Esophagus muscularis mucosa (tissue), 4 donors: ENCODE results near the gene PTMA. TPM values are rescaled to one million over a fixed set of nuclear protein-coding genes. Genes with fewer than 3 reads are reported as not detected.
"Not testable (repeated sequence)": the region's sequence is repeated elsewhere in the genome, so short reads cannot be mapped to it uniquely, and the experiment has no call there.

ENCODE experiments used
- DNase-seq: peaks from one replicate; pipeline ENCODE4 v3.0.0-alpha.2; 2017; ENCODE audit errors: extremely low spot score
- H3K27ac ChIP-seq, 4 donors: fragments of 200-600 bp; sonication (generic); replicated peaks in 1 of 4; 1 replicate in 3 of 4; 2 replicates in 1 of 4; pipeline ENCODE4 v1.5.1; 2016 to 2019; ENCODE audit warnings: mild to moderate bottlenecking in 1 of 4
- H3K27me3 ChIP-seq, 4 donors: fragments of 200-600 bp; sonication (generic); one replicate each; pipeline versions ENCODE4 v1.5.1 to v1.6.0; 2016 to 2019
- H3K36me3 ChIP-seq, 4 donors: fragments of 200-600 bp; sonication (generic); one replicate each; pipeline ENCODE4 v1.5.1; 2016 to 2019
- H3K4me1 ChIP-seq, 4 donors: fragments of 200-600 bp; sonication (generic); one replicate each; pipeline ENCODE4 v1.5.1; 2016 to 2019
- H3K4me3 ChIP-seq, 4 donors: fragments of 200-600 bp; sonication (generic); 1 replicate in 2 of 4; 2 replicates in 2 of 4; pipeline ENCODE4 v1.5.1; 2016 to 2019; ENCODE audit warnings: mild to moderate bottlenecking in 4 of 4, moderate library complexity in 1 of 4
- H3K9me3 ChIP-seq, 4 donors: fragments of 200-600 bp; sonication (generic); 1 replicate in 3 of 4; 2 replicates in 1 of 4; pipeline ENCODE4 v1.5.1; 2016 to 2019
- EP300 ChIP-seq: sonication (generic); formaldehyde crosslinking; IDR thresholded peaks from one replicate; pipeline ENCODE4 v1.6.1; 2017; ENCODE audit warnings: antibody characterized with exemption
- POLR2A ChIP-seq: fragments of 450-650 bp; IDR thresholded peaks from one replicate; pipeline ENCODE4 v1.6.1; 2017; ENCODE audit warnings: antibody characterized with exemption, moderate library complexity, mild to moderate bottlenecking, low read depth
- POLR2AphosphoS5 ChIP-seq, 2 donors: sonication (generic); formaldehyde crosslinking; IDR thresholded peaks; one replicate each; pipeline ENCODE4 v1.6.1; 2017; ENCODE audit warnings: antibody characterized with exemption in 2 of 2
- WGBS: methylation state at CpG from one replicate; pipeline ENCODE4 v1.1.5; 2018; 5-methylcytosine and 5-hydroxymethylcytosine counted together
- intact Hi-C: fragments of 100-400 bp; cut with DNase I; formaldehyde crosslinking; loops from one replicate; pipeline ENCODE4 v1.15.1; 2023
- total RNA-seq, 4 donors: library from RNA; depleted of rRNA; stranded (reverse); fragments of >200 nt; gene quantifications; one replicate each; pipeline versions ENCODE4 v1.1.0 to v1.2.1, GENCODE V29; 2016
- TF ChIP-seq, protein P1 (sequence below), 3 experiments: fragments of 200-600 bp in 2 of 3; fragments of 450-650 bp in 1 of 3; sonication (generic) in 2 of 3; IDR thresholded peaks; one replicate each; pipeline ENCODE4 v1.5.1; 2017 to 2019; ENCODE audit warnings: antibody characterized with exemption in 3 of 3, mild to moderate bottlenecking in 2 of 3, moderate library complexity in 1 of 3

PTMA gene
- total RNA-seq, 4 donors from 2014 or later = 571 to 894 (median 806) TPM

DNA sequence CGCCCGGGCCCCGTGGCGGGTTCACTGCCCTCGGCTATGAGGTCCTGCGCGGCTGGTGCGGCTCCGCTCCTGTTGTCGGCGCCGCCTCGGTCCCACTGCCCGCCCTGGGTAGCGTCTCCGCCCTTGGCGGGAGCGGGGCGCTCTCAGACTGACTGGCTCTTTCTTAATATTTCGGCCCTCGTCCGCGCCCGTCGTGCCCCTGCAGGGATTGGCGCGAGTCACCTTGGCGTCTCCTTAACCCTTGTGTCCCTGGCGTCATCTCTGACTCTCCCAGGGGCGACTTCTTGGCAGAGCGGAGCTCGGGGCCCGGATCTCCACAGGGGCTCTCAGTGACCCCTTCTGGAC lies 1.3 kb downstream of the PTMA start:
- TF ChIP-seq POLR2AphosphoS5 (IDR thresholded peaks at IDR 0.05) (peak in 1 of 2 donors; percentile 16), POLR2A (peak; percentile 12)
- TF ChIP-seq, protein P1, sequence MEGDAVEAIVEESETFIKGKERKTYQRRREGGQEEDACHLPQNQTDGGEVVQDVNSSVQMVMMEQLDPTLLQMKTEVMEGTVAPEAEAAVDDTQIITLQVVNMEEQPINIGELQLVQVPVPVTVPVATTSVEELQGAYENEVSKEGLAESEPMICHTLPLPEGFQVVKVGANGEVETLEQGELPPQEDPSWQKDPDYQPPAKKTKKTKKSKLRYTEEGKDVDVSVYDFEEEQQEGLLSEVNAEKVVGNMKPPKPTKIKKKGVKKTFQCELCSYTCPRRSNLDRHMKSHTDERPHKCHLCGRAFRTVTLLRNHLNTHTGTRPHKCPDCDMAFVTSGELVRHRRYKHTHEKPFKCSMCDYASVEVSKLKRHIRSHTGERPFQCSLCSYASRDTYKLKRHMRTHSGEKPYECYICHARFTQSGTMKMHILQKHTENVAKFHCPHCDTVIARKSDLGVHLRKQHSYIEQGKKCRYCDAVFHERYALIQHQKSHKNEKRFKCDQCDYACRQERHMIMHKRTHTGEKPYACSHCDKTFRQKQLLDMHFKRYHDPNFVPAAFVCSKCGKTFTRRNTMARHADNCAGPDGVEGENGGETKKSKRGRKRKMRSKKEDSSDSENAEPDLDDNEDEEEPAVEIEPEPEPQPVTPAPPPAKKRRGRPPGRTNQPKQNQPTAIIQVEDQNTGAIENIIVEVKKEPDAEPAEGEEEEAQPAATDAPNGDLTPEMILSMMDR (IDR thresholded peaks at IDR 0.05) = no peak
- intact Hi-C loops = no loop called here
- peaks cover 45 to 64% (median 62%) of the 10 kb centered on the region in 4 donors for H3K4me1 ChIP-seq
- 0% methylated on average over 14 of the region's 33 CpGs for WGBS
- H3K27me3 ChIP-seq = no peaks in the 10 kb centered on the region
- no peaks in the 10 kb centered on the region for H3K9me3 ChIP-seq
- H3K4me3 ChIP-seq = peak overlapping the region; percentile 78 to 100 (median 94)
- DNase-seq = no peak
- peaks cover 10 to 30% (median 18%) of the 10 kb centered on the region in 4 donors for H3K36me3 ChIP-seq
- peak overlapping the region; percentile 98 to 100 (median 100) for H3K27ac ChIP-seq

DNA sequence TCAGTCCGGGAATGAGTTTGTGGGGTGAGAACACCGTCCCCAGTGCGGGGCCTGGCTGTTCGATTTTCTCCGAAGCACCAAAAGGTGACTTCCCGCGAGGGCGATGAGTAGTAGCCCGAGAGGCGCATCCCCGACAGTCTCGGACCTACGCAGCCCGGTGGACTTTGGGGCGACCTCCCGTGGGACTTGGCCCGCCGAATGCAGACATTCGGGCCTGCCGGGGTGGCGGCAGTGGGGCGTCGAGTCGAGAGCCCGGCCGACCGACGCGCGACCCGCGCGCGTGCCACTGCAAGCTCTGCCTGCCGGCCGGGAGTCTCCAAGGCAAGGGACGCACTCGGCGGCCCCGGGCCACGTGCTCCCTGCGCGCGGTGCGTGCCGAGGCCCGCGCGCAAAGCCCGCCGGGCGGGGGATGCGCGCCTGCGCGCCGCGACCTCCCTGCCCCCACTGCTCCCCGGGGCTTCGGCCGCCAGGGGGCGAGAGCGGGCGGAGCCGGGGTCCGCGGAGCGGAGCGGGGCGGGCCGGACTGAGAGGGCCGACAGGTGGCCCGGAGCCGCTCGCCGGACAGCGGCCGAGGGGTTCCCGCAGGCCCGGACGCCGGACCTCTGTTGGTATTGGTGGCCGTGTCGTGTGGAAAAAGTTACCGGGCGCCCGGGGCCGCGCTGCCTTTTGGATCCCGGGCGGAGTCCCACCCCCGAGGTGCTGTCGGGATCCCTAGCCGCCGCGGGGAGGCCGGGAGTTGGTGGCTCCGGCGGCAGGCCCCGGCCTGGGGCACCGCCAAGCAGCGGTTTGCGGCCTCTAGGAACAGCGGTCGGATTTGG lies 1.9 kb downstream of the PTMA start:
- intact Hi-C loops = loop anchor here (2.0 to 10.0 kb wide), 2 partner anchors 97 to 225 kb away; no protein-coding TSS in a partner anchor
- 0% methylated on average over 7 of the region's 105 CpGs for WGBS
- no peaks in the 10 kb centered on the region for H3K9me3 ChIP-seq

DNA sequence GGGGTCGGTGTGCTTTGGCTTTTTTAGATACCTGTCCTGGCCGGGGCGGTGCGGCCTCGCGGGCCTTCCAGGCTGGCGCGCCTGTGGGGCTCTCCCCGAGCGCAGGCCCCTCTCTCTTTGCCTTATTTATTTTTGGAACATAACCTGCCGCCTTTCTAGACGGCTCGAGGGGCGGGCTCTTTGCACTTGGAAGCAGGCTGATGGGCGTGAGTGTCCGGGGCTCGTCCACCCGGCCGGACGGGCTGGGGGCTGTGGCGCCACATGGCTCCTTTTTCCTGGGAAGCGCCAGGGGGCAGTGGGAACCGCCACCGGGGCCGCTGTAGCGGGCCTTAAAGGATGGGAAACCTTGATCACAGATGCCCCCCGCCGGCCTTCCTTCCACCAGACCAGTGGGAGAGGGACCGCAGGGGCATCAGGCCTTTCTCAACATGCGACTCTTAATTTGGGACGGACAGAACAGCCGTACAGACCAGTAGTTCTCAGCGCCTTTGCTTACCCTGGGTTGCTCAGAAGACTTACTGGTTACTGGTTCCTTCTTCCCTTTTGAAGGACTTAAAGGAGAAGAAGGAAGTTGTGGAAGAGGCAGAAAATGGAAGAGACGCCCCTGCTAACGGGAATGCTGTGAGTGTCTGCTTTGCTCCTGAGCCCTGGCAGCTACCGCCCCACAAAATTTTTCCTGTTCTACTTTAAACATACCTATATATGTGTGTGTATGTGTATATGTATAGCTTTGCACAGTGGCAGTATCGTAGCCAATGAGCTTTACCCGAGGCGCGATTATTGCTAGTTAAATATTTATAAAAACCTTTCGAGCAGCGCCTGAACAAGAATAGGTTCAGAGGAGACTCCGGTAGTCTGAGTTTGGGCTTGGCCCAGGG lies 2.7 kb downstream of the PTMA start:
- intact Hi-C loops = loop anchor here (2.0 to 10.0 kb wide), 2 partner anchors 98 to 226 kb away; no protein-coding TSS in a partner anchor
- no peak for DNase-seq
- WGBS = 5% methylated on average over 24 of the region's 43 CpGs
- TF ChIP-seq POLR2A = no peak
- TF ChIP-seq POLR2AphosphoS5 (IDR thresholded peaks at IDR 0.05) = no peak
- TF ChIP-seq, protein P1 (IDR thresholded peaks at IDR 0.05) = peak in 1 of 3 experiments; percentile 16
- no peak for TF ChIP-seq EP300
- Histone ChIP-seq H3K27me3 (no peaks in the 10 kb centered on the region), H3K4me1 (peaks cover 38 to 60% (median 57%) of the 10 kb centered on the region in 4 donors), H3K27ac (peak overlapping the region; percentile 98 to 100 (median 100)), H3K9me3 (no peaks in the 10 kb centered on the region), H3K4me3 (peak overlapping the region; percentile 78 to 100 (median 94)), H3K36me3 (peaks cover 10 to 30% (median 18%) of the 10 kb centered on the region in 4 donors)

More for the DNA sequence above, 1.9 kb downstream of the PTMA start:
- H3K4me1 ChIP-seq = peaks cover 47 to 64% (median 62%) of the 10 kb centered on the region in 4 donors
- H3K4me3 ChIP-seq = peak overlapping the region; percentile 78 to 100 (median 94)
- H3K27me3 ChIP-seq = no peaks in the 10 kb centered on the region
- DNase-seq = no peak
- peak overlapping the region; percentile 98 to 100 (median 100) for H3K27ac ChIP-seq
- peaks cover 10 to 30% (median 18%) of the 10 kb centered on the region in 4 donors for H3K36me3 ChIP-seq
- TF ChIP-seq POLR2A = peak; percentile 63
- no peak for TF ChIP-seq EP300
- peak in 1 of 2 donors; percentile 72 for TF ChIP-seq POLR2AphosphoS5 (IDR thresholded peaks at IDR 0.05)
- TF ChIP-seq, protein P1 (IDR thresholded peaks at IDR 0.05) = peak; percentile 84 to 93 (median 88)

DNA sequence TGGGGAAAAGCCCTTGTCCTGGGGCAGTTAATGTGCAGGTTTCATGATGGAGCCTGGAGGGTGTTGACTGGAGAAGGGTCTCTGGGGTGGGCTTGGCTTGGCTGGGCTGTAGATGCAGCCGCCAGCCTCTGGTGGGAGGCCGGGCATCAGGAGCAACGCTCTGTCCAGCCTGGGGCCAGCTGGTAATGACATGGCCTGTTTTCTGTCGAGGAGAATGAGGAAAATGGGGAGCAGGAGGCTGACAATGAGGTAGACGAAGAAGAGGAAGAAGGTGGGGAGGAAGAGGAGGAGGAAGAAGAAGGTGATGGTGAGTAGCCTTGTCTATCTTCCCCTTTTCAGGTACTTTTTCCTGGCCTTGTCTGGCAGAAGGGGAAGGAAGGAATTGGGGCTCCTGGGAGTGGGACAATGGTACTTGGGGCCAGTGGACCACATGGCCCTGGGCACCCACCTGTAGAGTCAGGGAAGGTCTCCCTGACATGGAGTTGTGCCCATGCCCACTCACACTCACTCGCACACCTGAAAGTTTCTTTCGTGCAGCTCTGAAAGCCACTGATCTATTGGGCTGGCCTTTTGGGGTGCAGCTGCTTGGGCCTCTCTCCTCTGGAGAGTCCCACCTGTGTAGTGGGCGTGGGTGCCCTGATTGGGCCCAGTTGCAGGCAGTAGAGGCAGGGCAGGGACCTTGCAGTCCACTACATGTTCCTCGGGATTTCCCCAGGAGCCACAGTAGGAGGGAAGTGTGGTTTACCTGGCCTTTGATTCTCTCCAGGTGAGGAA lies 3.5 kb downstream of the PTMA start:
- no peak for DNase-seq
- Histone ChIP-seq H3K9me3 (no peaks in the 10 kb centered on the region), H3K4me3 (peak overlapping the region; percentile 78 to 100 (median 94)), H3K27me3 (no peaks in the 10 kb centered on the region), H3K4me1 (peaks cover 42 to 65% (median 58%) of the 10 kb centered on the region in 4 donors), H3K27ac (peak overlapping the region; percentile 98 to 100 (median 100)), H3K36me3 (peaks cover 10 to 30% (median 18%) of the 10 kb centered on the region in 4 donors)
- 37% methylated on average over 8 of the region's 9 CpGs for WGBS
- TF ChIP-seq POLR2AphosphoS5 (IDR thresholded peaks at IDR 0.05) (no peak), EP300 (no peak), POLR2A (no peak)
- TF ChIP-seq, protein P1 (IDR thresholded peaks at IDR 0.05) = no peak
- intact Hi-C loops = loop anchor here (2.0 to 10.0 kb wide), 2 partner anchors 99 to 227 kb away; no protein-coding TSS in a partner anchor

DNA sequence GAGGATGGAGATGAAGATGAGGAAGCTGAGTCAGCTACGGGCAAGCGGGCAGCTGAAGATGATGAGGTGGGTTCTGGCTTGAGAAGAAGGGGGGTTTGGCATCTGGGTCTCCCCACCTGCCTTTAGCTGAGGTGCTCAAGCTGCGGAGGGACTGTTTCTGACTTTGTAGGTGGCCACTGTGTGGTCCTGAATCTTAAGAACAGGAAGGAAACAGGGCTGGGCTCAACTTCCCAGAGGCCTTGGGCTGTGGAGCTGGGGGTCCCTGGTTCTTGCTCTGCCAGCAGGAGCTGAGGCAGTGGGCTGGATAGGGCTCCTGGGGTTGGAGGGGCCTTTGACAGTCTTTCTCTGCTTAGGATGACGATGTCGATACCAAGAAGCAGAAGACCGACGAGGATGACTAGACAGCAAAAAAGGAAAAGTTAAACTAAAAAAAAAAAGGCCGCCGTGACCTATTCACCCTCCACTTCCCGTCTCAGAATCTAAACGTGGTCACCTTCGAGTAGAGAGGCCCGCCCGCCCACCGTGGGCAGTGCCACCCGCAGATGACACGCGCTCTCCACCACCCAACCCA lies 4.2 kb downstream of the PTMA start:
- not testable (repeated sequence) for DNase-seq, H3K9me3 ChIP-seq, H3K27me3 ChIP-seq
- Histone ChIP-seq H3K4me1 (peaks cover 42 to 63% (median 54%) of the 10 kb centered on the region in 4 donors), H3K27ac (peak overlapping the region; percentile 98 to 100 (median 100)), H3K4me3 (peak overlapping the region in 3 of 4 donors; percentile 78 to 100 (median 99)), H3K36me3 (peaks cover 10 to 30% (median 18%) of the 10 kb centered on the region in 4 donors)
- intact Hi-C loops = loop anchor here (10.0 kb wide), 1 partner anchor 228 kb away; no protein-coding TSS in a partner anchor
- 44% methylated on average over 15 of the region's 18 CpGs for WGBS

DNA sequence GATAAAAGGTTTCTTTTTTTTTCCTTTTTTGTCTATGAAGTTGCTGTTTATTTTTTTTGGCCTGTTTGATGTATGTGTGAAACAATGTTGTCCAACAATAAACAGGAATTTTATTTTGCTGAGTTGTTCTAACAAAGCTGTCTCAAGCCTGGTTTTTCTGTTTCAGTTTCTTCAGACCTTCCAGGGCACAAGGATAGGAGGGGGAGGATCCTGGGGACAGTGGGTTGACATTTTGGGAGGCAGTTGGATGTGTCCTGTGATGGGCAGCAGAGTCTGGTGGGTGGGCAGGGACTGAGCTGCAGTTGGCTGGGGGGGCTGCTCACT lies 5.0 kb downstream of the PTMA start:
- peaks cover 42 to 58% (median 52%) of the 10 kb centered on the region in 4 donors for H3K4me1 ChIP-seq
- H3K9me3 ChIP-seq = not testable (repeated sequence)

More for the DNA sequence above, 5.0 kb downstream of the PTMA start:
- peak overlapping the region; percentile 73 to 98 (median 82) for H3K27ac ChIP-seq
- intact Hi-C loops = loop anchor here (10.0 kb wide), 1 partner anchor 229 kb away; no protein-coding TSS in a partner anchor
- H3K36me3 ChIP-seq = peaks cover 10 to 30% (median 18%) of the 10 kb centered on the region in 4 donors
- H3K4me3 ChIP-seq, H3K27me3 ChIP-seq, DNase-seq: not testable (repeated sequence)
